ENCODE measurements around the gene IGFN1. TPM values are rescaled to one million over a fixed set of nuclear protein-coding genes. Genes with fewer than 3 reads are reported as not detected.

IGFN1 gene
- total RNA-seq, 2 donors from 2014 or later: not detected

GRCh38 chr1:201226859-201227488, 36.4 kb downstream of the IGFN1 start:
- H3K4me1 ChIP-seq (ENCODE audit: control insufficient read depth in 1 of 2, low read depth in 2 of 2): no peaks in the 10 kb centered on the region
- no peak overlapping the region for H3K27ac ChIP-seq
- no peak for DNase-seq (ENCODE audit: low spot score)
- no peaks in the 10 kb centered on the region for H3K36me3 ChIP-seq
- TF ChIP-seq CTCF (IDR thresholded peaks at IDR 0.05): no peak
- no peak overlapping the region for H3K4me3 ChIP-seq
- no peaks in the 10 kb centered on the region for H3K9me3 ChIP-seq
- no peak for ATAC-seq (ENCODE audit: insufficient number of reproducible peaks, low FRiP score, low read depth)
- no peaks in the 10 kb centered on the region for H3K27me3 ChIP-seq (replicated peaks; ENCODE audit: insufficient read depth)

GRCh38 chr1:201228011-201228983, 37.7 kb downstream of the IGFN1 start:
- Histone ChIP-seq H3K4me1 (ENCODE audit: control insufficient read depth in 1 of 2, low read depth in 2 of 2) (no peaks in the 10 kb centered on the region), H3K4me3 (no peak overlapping the region), H3K27me3 (replicated peaks; ENCODE audit: insufficient read depth) (no peaks in the 10 kb centered on the region), H3K27ac (no peak overlapping the region), H3K9me3 (no peaks in the 10 kb centered on the region), H3K36me3 (no peaks in the 10 kb centered on the region)
- TF ChIP-seq CTCF (IDR thresholded peaks at IDR 0.05): no peak
- DNase-seq (ENCODE audit: low spot score) (no peak), ATAC-seq (ENCODE audit: insufficient number of reproducible peaks, low FRiP score, low read depth) (no peak)

GRCh38 chr1:201229095-201229494, 38.5 kb downstream of the IGFN1 start:
- Histone ChIP-seq H3K4me3 (no peak overlapping the region), H3K9me3 (no peaks in the 10 kb centered on the region), H3K27ac (no peak overlapping the region), H3K36me3 (no peaks in the 10 kb centered on the region), H3K27me3 (replicated peaks; ENCODE audit: insufficient read depth) (no peaks in the 10 kb centered on the region), H3K4me1 (ENCODE audit: control insufficient read depth in 1 of 2, low read depth in 2 of 2) (no peaks in the 10 kb centered on the region)
- no peak for DNase-seq (ENCODE audit: low spot score)
- ATAC-seq (ENCODE audit: insufficient number of reproducible peaks, low FRiP score, low read depth): no peak
- TF ChIP-seq CTCF (IDR thresholded peaks at IDR 0.05): no peak

DNA sequence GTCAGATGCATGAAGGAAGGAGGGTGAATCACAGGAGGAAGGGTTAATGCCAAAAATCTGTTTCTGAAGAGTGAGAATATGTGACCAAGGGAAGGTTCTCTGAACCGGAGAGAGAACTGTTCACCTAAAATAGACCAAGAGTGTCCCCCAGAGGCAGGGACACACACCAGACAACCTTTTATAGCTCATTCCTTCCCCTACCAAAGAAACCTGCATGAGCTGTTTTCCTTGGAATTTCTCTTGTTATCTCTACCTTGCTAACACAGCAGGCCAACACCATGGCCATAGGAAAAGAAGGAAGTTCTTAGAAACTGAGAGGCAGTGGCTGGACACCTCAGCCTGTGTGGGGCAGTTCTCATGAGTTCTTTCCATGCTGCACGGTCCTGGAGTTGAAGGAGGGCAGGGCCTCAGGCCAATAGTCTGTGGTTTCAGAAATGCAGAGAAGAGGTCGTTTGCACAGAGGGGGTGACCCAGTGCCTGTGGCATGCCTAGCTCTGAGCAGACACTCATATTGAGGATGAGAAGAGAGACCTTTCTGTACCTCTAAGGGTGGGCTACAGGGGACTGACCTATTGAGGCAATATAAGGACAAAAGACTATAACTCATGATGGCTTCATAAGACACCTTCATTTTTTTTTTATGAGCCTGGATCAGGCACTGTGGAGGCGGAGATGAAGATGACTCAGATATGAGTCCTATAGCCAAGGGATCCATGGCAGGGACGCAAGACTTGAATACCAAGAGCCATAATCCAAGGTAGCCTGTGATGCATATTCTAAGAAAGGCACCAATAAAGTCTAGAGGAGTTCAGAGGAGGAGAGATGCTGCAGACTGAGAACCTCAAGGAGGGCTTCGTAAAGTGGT, 39.4 kb downstream of the IGFN1 start:
- H3K9me3 ChIP-seq: no peaks in the 10 kb centered on the region
- H3K4me3 ChIP-seq: no peak overlapping the region
- no peaks in the 10 kb centered on the region for H3K4me1 ChIP-seq (ENCODE audit: control insufficient read depth in 1 of 2, low read depth in 2 of 2)
- TF ChIP-seq CTCF (IDR thresholded peaks at IDR 0.05): no peak
- H3K36me3 ChIP-seq: no peaks in the 10 kb centered on the region
- ATAC-seq (ENCODE audit: insufficient number of reproducible peaks, low FRiP score, low read depth) (no peak), DNase-seq (ENCODE audit: low spot score) (no peak)
- H3K27me3 ChIP-seq (replicated peaks; ENCODE audit: insufficient read depth): no peaks in the 10 kb centered on the region
- no peak overlapping the region for H3K27ac ChIP-seq
